HG03520 (cell line): ENCODE data around the gene IER2.
"Not testable (repeated sequence)": the region's sequence is repeated elsewhere in the genome, so short reads cannot be mapped to it uniquely, and the experiment has no call there.

Source experiments
- ATAC-seq: cut with Tn5 transposase; IDR thresholded peaks from one replicate; pipeline ENCODE4 v1.9.1; 2021; ENCODE audit warnings: mild to moderate bottlenecking, moderate library complexity; ENCODE audit not compliant: unreplicated experiment

The IER2 gene

GRCh38 chr19:13162724-13163608 lies 12.8 kb downstream of the IER2 start:
- ATAC-seq = no peak

GRCh38 chr19:13163609-13164342 lies 13.6 kb downstream of the IER2 start:
- no peak for ATAC-seq

- no peak for ATAC-seq
Observed at GRCh38 chr19:13164343-13165161, 14.3 kb downstream of the IER2 start.

- no peak for ATAC-seq
Observed at GRCh38 chr19:13165162-13165997, 15.2 kb downstream of the IER2 start.

- not testable (repeated sequence) for ATAC-seq
Observed at GRCh38 chr19:13166151-13166550, 15.9 kb downstream of the IER2 start.

- no peak for ATAC-seq
Observed at GRCh38 chr19:13169769-13170168, 19.6 kb downstream of the IER2 start.

- no peak for ATAC-seq
Observed at GRCh38 chr19:13171146-13171545, 20.9 kb downstream of the IER2 start.

GRCh38 chr19:13172346-13173138 lies 22.3 kb downstream of the IER2 start:
- ATAC-seq = no peak

- ATAC-seq = no peak
Observed at GRCh38 chr19:13173139-13173737, 23.0 kb downstream of the IER2 start.

GRCh38 chr19:13176345-13176744 lies 26.1 kb downstream of the IER2 start:
- ATAC-seq = no peak

GRCh38 chr19:13177584-13177983 lies 27.4 kb downstream of the IER2 start:
- ATAC-seq = not testable (repeated sequence)

GRCh38 chr19:13178291-13178690 lies 28.1 kb downstream of the IER2 start:
- ATAC-seq = not testable (repeated sequence)

GRCh38 chr19:13181747-13182388 lies 31.7 kb downstream of the IER2 start:
- ATAC-seq = no peak

GRCh38 chr19:13184926-13185325 lies 34.7 kb downstream of the IER2 start:
- ATAC-seq = not testable (repeated sequence)

- ATAC-seq = not testable (repeated sequence)
Observed at GRCh38 chr19:13185763-13186657, 35.8 kb downstream of the IER2 start.

GRCh38 chr19:13186688-13187087 lies 36.5 kb downstream of the IER2 start:
- not testable (repeated sequence) for ATAC-seq

GRCh38 chr19:13187419-13187818 lies 37.2 kb downstream of the IER2 start:
- no peak for ATAC-seq

- no peak for ATAC-seq
Observed at GRCh38 chr19:13189600-13189999, 39.4 kb downstream of the IER2 start.
